Psoas muscle (tissue), 8 donors: ENCODE results near the gene MEIS2. TPM values are rescaled to one million over a fixed set of nuclear protein-coding genes. Genes with fewer than 3 reads are reported as not detected.

ENCODE experiments used
- ATAC-seq, 4 donors: fragments of 200-7000 bp; cut with Tn5 transposase; one replicate each; pipeline ENCODE4 v1.9.1; 2020; ENCODE audit warnings: moderate library complexity in 3 of 4, mild to moderate bottlenecking in 2 of 4
- DNase-seq, 2 donors: peaks; one replicate each; pipeline ENCODE4 v3.0.0-alpha.2; 2020
- H3K27ac ChIP-seq: fragments of 200-600 bp; one replicate; pipeline ENCODE4 v1.8.0; 2022
- H3K27me3 ChIP-seq, 3 donors: fragments of 200-600 bp in 1 of 3; one replicate each; pipeline versions ENCODE4 v1.6.1 to v1.8.0; 2013 to 2022; ENCODE audit warnings: low read length in 2 of 3, mild to moderate bottlenecking in 2 of 3, moderate library complexity in 1 of 3; ENCODE audit not compliant: insufficient read depth in 3 of 3
- H3K36me3 ChIP-seq, 2 donors: fragments of 200-600 bp in 1 of 2; one replicate each; pipeline versions ENCODE4 v1.6.1 to v1.8.0; 2013 to 2022; ENCODE audit warnings: low read depth in 1 of 2, mild to moderate bottlenecking in 1 of 2, moderate library complexity in 1 of 2; ENCODE audit not compliant: insufficient read depth in 1 of 2
- H3K4me1 ChIP-seq: fragments of 200-600 bp; one replicate; pipeline ENCODE4 v1.8.0; 2022
- H3K4me3 ChIP-seq: fragments of 200-600 bp; one replicate; pipeline ENCODE4 v1.8.0; 2022; ENCODE audit warnings: mild to moderate bottlenecking
- H3K9me3 ChIP-seq: fragments of 200-600 bp; one replicate; pipeline ENCODE4 v1.8.0; 2022
- CTCF ChIP-seq: fragments of 200-600 bp; IDR thresholded peaks from one replicate; pipeline ENCODE4 v1.8.0; 2022; ENCODE audit warnings: antibody characterized with exemption
- WGBS, 3 donors: extraction: QIAGEN DNeasy Blood & Tissue Kit; methylation state at CpG; one replicate each; pipeline versions ENCODE4 v1.1.6 to v1.1.7; 2013; 5-methylcytosine and 5-hydroxymethylcytosine counted together
- intact Hi-C, 2 donors: fragments of 100-400 bp; cut with DNase I; formaldehyde crosslinking; loops; one replicate each; pipeline versions ENCODE4 v1.11.0 to v1.14.2; 2022
- polyA plus RNA-seq, 3 donors: library from polyadenylated mRNA; stranded (reverse); fragments of 200-250 nt; gene quantifications; one replicate each; pipeline ENCODE4 v1.2.3, GENCODE V29; 2013
- total RNA-seq, 4 donors: library from RNA; stranded (reverse); fragmentation: NEBNext Ultra II Directional in 2 of 4; extraction: Animal tissue kit (Norgen Biotek cat#: 25700) in 2 of 4; gene quantifications; one replicate each; pipeline versions ENCODE4 v1.2.1 to v1.2.4, GENCODE V29; 2021 to 2023
- donor health status: healthy with polysubstance abuse.
- donor health status: DM: no; HTN: no; CAD: no; lungs with moderate emphysema.
- donor health status: Bipolar disorder and iron deficiency.
- donor health status: healthy.
- donor health status: DM: yes; HTN: yes; CAD: no.
- donor health status: DM: no; HTN: no; CAD: no.
- donor health status: DM: no; HTN: no; CAD: no.
- donor health status: DM: yes; HTN: yes; CAD: no.

Gene MEIS2
- total and polyA plus RNA-seq, 7 donors: 0.42 to 24.3 (median 1.9) TPM

- DNase-seq: no peak
- intact Hi-C loops: no loop called here
- H3K27me3 ChIP-seq: peaks cover 0 to 6% (median 0%) of the 10 kb centered on the region in 3 donors
- no peak overlapping the region for H3K27ac ChIP-seq
- H3K4me1 ChIP-seq: no peaks in the 10 kb centered on the region
- no peaks in the 10 kb centered on the region for H3K9me3 ChIP-seq
- 62 to 68% (median 68%) methylated on average over 5 of the region's 5 CpGs for WGBS, 3 donors
- no peak overlapping the region for H3K4me3 ChIP-seq
- TF ChIP-seq CTCF: no peak
- peaks cover 0 to 15% of the 10 kb centered on the region in 2 donors for H3K36me3 ChIP-seq
- no peak for ATAC-seq
Measured at GRCh38 chr15:37080261-37080921, 20.0 kb downstream of the MEIS2 start.

- TF ChIP-seq CTCF: no peak
Measured at GRCh38 chr15:37079726-37080125, 20.6 kb downstream of the MEIS2 start.

GRCh38 chr15:37078566-37078965 lies 21.8 kb downstream of the MEIS2 start:
- no peak for TF ChIP-seq CTCF
- Histone ChIP-seq H3K27me3 (peaks cover 0 to 6% (median 0%) of the 10 kb centered on the region in 3 donors), H3K9me3 (no peaks in the 10 kb centered on the region), H3K4me3 (no peak overlapping the region), H3K36me3 (peaks cover 0 to 13% of the 10 kb centered on the region in 2 donors), H3K27ac (no peak overlapping the region), H3K4me1 (no peaks in the 10 kb centered on the region)
- ATAC-seq: no peak
- intact Hi-C loops: no loop called here
- 49 to 53% (median 53%) methylated on average over 1 of the region's 1 CpG for WGBS, 3 donors
- no peak for DNase-seq

More at GRCh38 chr15:37079726-37080125, 20.6 kb downstream of the MEIS2 start:
- no peak for ATAC-seq
- 36 to 43% (median 38%) methylated on average over 6 of the region's 6 CpGs for WGBS, 3 donors
- Histone ChIP-seq H3K4me1 (no peaks in the 10 kb centered on the region), H3K27ac (no peak overlapping the region), H3K9me3 (no peaks in the 10 kb centered on the region), H3K27me3 (peaks cover 0 to 6% (median 0%) of the 10 kb centered on the region in 3 donors), H3K4me3 (no peak overlapping the region), H3K36me3 (peaks cover 0 to 15% of the 10 kb centered on the region in 2 donors)
- DNase-seq: no peak
- intact Hi-C loops: no loop called here

GRCh38 chr15:37077623-37078351 lies 22.6 kb downstream of the MEIS2 start:
- 73 to 78% (median 78%) methylated on average over 11 of the region's 11 CpGs for WGBS, 3 donors
- H3K4me3 ChIP-seq: no peak overlapping the region
- no peaks in the 10 kb centered on the region for H3K4me1 ChIP-seq
- H3K36me3 ChIP-seq: peaks cover 0 to 5% of the 10 kb centered on the region in 2 donors
- DNase-seq: no peak
- intact Hi-C loops: no loop called here
- peaks cover 0 to 6% (median 2%) of the 10 kb centered on the region in 3 donors for H3K27me3 ChIP-seq
- no peaks in the 10 kb centered on the region for H3K9me3 ChIP-seq
- ATAC-seq: no peak
- no peak for TF ChIP-seq CTCF
- H3K27ac ChIP-seq: no peak overlapping the region
